HG03175 (cell line): ENCODE data around the gene FNDC8.
"Not testable (repeated sequence)": the region's sequence is repeated elsewhere in the genome, so short reads cannot be mapped to it uniquely, and the experiment has no call there.

Source experiments
- ATAC-seq: cut with Tn5 transposase; IDR thresholded peaks from one replicate; pipeline ENCODE4 v1.9.1; 2021; ENCODE audit warnings: mild to moderate bottlenecking, moderate library complexity; ENCODE audit not compliant: unreplicated experiment

The FNDC8 gene

GRCh38 chr17:35094902-35095301, 26.5 kb upstream of the FNDC8 start:
- ATAC-seq, result no peak

- ATAC-seq, result no peak
These were observed 25.7 kb upstream of the FNDC8 start for GRCh38 chr17:35095741-35096140.

- no peak for ATAC-seq
These were observed 23.6 kb upstream of the FNDC8 start for GRCh38 chr17:35097776-35098175.

DNA sequence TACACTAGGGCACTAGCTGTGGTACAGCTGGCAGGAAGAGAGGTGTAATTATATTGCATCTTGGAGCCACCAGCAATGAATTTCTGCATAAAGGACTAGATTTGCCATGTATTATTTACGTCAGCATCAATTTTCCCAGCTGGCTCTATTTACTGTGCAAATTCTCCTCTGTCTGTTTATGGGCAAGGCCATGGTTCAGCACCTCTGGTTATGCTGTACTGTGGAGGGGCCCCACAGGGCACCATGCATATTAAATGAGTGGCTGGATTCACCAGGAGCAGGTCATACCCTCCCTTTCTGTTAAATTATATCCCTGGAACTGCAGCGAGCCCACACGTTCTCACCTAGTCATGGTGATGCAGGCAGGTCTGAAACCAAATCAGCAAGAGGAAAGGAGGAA, 21.5 kb upstream of the FNDC8 start:
- no peak for ATAC-seq

GRCh38 chr17:35101036-35101435, 20.4 kb upstream of the FNDC8 start:
- no peak for ATAC-seq

- no peak for ATAC-seq
These were observed 19.7 kb upstream of the FNDC8 start for GRCh38 chr17:35101725-35102124.

- no peak for ATAC-seq
These were observed 18.1 kb upstream of the FNDC8 start for GRCh38 chr17:35103271-35103670.

DNA sequence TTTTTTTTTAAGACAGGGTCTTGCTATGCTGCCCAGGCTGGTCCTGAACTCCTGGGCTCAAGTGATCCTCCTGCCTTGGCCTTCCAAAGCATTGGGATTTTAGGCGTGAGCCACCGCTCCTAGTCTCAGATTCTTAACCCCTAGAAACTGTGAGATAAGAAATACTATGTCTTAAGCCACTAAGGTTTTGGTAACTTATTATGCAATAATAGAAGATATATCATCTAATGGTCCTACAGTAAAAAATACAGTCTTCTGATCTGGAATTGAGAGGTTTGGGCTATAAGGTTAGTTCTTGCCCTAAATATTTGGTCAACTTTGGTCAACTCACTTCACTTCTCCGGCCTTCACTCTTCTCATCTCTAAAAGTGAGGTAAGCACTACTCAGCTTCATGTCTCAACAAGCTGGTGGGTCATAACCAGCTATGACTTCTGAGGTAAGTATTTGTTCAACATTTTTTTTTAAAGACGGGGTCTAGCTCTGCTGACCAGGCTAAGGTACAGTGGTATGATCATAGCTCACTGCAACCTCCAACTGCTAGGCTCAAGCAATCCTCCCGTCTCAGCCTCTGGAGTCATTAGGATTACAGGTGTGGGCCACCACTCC, 16.5 kb upstream of the FNDC8 start:
- ATAC-seq, result no peak

- ATAC-seq, result not testable (repeated sequence)
These were observed 10.6 kb upstream of the FNDC8 start for GRCh38 chr17:35110791-35111190.

DNA sequence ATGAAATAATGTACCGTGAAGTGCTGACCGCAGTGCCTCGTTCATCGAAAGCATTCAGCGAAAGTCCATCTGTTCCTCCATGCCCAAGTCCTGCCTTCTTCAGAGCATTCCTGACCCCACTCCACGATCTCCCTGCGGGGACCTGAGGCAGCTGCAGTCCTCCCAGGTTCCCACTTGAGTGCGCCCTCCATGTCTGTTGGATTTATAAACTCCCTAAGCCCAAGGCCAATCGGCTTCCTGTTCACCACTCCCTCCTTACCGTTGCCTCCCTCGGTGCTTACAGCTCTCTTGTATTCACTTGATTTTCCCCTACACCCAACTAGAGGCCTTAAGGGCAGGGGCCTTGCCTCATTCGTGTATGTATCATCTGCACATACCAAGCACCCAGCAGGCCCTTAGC, 4.6 kb upstream of the FNDC8 start:
- no peak for ATAC-seq

DNA sequence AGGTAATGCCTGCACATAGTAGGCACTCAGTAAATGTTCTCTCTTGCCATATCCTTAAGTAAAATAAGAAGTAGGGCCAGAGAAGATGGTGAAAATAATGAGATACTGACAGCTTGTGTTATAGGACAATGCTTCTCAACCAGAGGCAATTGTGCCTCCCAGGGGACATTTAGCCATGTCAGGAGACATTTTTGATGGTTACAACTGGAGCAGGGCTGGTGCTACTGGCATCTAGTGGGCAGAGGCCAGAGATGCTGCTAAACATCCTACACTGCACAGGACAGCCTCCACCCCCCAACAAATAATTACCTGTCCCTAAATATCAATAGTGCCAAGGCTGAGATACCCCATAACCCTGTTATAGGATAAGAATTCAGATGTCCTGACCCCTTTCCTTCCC, 3.4 kb upstream of the FNDC8 start:
- ATAC-seq, result no peak

- peak; percentile 87 for ATAC-seq
These were observed 1.8 kb upstream of the FNDC8 start, which contains the start of gene RAD51D for GRCh38 chr17:35119370-35120165. RAD51D (minus strand) TSS chr17:35119860; CDS start chr17:35119613, 247 bp downstream.

- ATAC-seq, result no peak
These were observed 6.5 kb downstream of the FNDC8 start for GRCh38 chr17:35127751-35128514.

GRCh38 chr17:35129154-35129972, 7.9 kb downstream of the FNDC8 start:
- no peak for ATAC-seq

DNA sequence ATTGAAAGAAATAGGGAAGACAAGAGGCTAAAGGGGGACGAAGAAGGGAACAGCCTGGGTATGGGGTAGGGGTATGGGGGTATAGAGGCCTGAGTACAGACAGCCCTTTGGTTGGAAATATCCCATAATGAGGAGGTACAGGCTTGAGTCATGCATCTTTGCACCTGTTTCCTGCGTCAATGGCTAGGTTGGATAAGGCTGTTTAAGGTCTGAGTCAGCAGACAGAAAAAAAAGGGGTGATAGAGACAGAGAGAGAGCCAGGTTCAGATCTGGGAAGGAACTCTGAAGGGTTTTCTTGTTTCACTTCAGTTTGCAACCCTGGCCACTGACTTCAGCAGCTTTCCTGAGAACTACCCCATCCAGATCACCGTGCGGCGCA, 8.5 kb downstream of the FNDC8 start:
- ATAC-seq, result no peak

DNA sequence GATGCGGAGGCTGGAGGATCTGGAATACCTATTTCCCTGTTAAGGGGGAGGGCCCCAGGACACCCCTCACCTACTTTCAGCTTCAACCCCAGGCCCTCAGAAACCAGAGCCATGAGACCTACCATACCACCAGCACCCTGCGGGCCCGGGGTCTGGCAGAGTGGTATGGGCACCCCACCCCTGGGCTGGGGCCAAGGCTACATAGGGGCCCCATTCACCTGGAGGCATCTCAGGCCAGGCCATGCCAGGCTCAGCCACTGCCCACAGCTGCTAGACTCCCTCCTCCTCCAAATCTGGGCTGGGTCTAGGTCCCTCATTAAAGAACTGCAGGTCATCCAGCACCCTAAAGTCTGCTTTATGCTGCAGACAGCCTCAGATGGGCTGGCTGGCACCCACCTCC, 9.0 kb downstream of the FNDC8 start:
- ATAC-seq, result no peak

DNA sequence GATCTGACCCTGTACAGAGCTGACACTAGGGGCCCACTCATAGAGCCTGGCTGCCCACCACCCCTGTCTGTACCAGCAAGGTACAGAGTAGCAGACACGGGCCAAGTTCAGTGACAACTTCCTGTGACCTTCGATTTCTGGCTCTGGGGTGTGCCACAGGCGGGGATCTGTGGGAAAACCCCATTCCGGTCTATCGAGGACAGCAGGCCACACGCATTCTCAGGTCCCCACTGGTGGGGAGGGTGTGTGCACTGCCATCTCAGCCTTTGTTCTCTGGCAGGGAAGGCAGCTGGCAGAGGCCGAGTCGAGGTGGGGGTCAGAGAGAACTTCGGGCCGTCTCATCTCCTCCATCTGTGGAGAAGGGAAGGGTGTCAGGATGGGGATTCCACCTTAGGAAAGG, 10.7 kb downstream of the FNDC8 start:
- ATAC-seq, result no peak

DNA sequence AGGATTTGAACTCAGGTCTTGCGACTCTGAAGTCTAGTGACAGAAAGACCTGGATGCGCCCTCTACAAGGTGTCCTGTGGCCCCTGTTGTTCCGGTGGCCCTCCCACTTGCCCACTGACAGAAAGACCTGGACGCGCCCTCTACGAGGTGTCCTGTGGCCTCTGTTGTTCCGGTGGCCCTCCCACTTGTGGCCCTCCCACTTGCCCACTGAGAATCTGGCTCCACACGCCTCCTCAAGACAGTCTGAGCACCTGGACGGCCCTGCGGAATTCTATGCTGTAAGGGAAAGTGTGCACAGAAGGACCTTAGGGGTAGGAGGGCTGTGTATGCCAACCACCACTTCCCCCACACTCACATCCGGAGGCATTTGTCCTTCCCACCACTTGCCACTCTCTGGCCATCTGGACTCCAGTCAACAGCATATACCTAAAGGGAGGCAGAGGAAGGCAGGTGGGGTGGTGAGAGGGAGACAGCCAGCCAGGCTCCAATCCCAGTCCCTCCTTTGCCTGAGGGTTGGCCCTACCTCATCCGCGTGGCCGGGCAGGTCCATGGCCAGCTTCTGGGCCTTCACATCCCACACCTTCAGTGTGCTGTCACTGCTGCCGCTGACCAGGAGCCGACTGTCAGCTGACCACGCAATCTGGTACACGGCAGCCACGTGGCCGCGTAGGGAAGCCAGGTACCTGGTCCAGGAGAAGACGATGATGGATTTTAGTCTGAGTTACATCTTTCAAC, 11.6 kb downstream of the FNDC8 start:
- ATAC-seq, result no peak

- no peak for ATAC-seq
These were observed 13.9 kb downstream of the FNDC8 start for GRCh38 chr17:35135322-35135721.

DNA sequence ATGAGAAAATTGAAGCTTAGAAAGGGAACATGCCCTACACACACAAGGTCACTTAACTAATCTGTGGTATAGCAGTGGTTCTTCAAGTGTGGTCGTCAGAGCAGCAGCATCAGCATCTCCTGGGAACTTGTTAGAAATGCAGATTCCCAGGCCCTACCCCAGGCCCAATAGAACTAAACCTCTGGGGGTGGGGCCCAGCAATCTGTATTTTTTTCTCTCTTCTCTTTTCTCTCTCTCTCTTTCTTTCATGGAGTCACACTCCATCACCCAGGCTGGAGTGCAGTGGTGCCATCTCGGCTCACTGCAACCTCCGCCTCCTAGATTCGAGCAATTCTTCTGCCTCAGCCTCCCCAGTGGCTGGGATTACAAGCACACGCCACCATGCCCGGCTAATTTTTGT, 16.8 kb downstream of the FNDC8 start:
- no peak for ATAC-seq
